ENCODE measurements around the gene PRLR. TPM values are rescaled to one million over a fixed set of nuclear protein-coding genes. Genes with fewer than 3 reads are reported as not detected.

Gene PRLR
- total RNA-seq, 2 experiments from 2014 or later, result not detected

DNA sequence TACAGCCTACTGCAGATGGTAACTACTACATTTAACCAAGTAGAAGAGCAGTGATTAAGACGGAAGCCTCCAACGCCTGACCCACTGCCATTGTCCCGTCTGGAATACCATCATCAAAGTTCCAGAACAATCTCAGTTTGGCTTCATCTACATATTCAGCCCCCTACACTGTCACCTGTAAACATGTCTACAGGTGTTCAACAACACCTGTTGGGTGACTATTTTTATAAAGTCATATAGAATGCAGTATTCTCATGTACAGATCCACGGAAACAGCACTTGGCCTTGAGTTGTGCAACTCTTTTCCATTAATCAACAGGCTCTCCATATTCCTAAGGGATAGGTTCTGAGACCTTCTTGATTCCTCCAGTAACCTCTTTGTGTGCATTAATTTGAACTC, 129.3 kb downstream of the PRLR start:
- TF ChIP-seq, protein P1, sequence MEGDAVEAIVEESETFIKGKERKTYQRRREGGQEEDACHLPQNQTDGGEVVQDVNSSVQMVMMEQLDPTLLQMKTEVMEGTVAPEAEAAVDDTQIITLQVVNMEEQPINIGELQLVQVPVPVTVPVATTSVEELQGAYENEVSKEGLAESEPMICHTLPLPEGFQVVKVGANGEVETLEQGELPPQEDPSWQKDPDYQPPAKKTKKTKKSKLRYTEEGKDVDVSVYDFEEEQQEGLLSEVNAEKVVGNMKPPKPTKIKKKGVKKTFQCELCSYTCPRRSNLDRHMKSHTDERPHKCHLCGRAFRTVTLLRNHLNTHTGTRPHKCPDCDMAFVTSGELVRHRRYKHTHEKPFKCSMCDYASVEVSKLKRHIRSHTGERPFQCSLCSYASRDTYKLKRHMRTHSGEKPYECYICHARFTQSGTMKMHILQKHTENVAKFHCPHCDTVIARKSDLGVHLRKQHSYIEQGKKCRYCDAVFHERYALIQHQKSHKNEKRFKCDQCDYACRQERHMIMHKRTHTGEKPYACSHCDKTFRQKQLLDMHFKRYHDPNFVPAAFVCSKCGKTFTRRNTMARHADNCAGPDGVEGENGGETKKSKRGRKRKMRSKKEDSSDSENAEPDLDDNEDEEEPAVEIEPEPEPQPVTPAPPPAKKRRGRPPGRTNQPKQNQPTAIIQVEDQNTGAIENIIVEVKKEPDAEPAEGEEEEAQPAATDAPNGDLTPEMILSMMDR (IDR thresholded peaks at IDR 0.05), result no peak
- DNase-seq (no peak), ATAC-seq (no peak)
- Mint-ChIP-seq H3K27me3 (peaks cover 20% of the 10 kb centered on the region), H3K36me3 (ENCODE audit: low read depth) (no peaks in the 10 kb centered on the region), H3K4me1 (ENCODE audit: low read depth) (no peaks in the 10 kb centered on the region), H3K9me3 (no peaks in the 10 kb centered on the region), H3K4me3 (no peak overlapping the region), H3K27ac (no peak overlapping the region)
- ChIA-PET POLR2A (no interaction called here), CTCF (interaction anchor here (0.8 to 1.9 kb wide), 2 partner anchors 11 to 20 kb away, joined by 3 to 4 read pairs; no protein-coding TSS in a partner anchor)
- intact Hi-C loops (cut with micrococcal nuclease), result no loop called here

DNA sequence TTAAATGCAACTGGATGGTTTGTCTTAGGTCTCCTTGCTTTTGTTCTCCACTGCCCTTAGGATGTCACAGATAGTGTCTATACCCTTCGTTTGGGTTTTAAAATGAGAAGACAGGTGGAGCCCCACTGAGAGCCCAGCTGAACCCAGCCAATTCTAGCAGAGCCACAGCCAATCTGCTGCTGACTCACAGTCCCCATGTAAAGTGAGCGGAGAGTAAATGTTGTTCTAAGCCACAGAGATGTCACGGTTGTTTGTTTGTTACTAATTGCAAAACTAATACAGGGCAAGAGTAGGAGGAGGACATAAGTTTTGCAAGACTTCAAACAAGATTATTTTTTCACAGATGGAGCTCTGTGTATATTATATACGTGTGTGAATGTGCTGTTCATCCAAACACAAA, 132.1 kb downstream of the PRLR start:
- Mint-ChIP-seq H3K4me1 (ENCODE audit: low read depth) (no peaks in the 10 kb centered on the region), H3K27ac (no peak overlapping the region), H3K27me3 (peaks cover 12% of the 10 kb centered on the region), H3K4me3 (no peak overlapping the region), H3K9me3 (no peaks in the 10 kb centered on the region), H3K36me3 (ENCODE audit: low read depth) (no peaks in the 10 kb centered on the region)
- TF ChIP-seq, protein P1 (IDR thresholded peaks at IDR 0.05), result no peak
- POLR2A ChIA-PET, result no interaction called here
- CTCF ChIA-PET, result interaction anchor here (0.6 to 0.8 kb wide), 2 partner anchors 10 to 925 kb away, joined by 3 read pairs; no protein-coding TSS in a partner anchor
- intact Hi-C loops (cut with micrococcal nuclease), result no loop called here
- no peak for DNase-seq
- ATAC-seq, result no peak

DNA sequence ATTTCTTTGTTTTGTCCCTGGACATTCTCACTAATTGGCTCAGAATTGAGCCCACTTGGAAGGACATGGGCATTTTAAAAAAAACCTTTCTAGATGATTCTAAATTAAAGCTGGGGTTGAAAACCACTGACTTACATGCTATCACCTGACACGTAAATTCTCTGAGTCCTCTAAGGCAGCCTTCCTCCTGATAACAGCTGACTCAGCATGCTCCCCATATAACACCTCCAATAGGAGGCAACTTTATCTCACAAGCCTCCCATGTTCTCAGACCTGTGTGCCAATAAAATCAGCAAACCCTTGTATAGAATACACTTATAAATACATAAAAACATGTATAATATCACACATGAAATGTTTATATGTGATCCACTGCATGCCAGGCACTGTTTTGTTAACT, 133.4 kb downstream of the PRLR start:
- Mint-ChIP-seq H3K4me3 (no peak overlapping the region), H3K27ac (no peak overlapping the region), H3K9me3 (no peaks in the 10 kb centered on the region), H3K27me3 (peaks cover 7% of the 10 kb centered on the region), H3K36me3 (ENCODE audit: low read depth) (no peaks in the 10 kb centered on the region), H3K4me1 (ENCODE audit: low read depth) (no peaks in the 10 kb centered on the region)
- DNase-seq (no peak), ATAC-seq (no peak)
- intact Hi-C loops (cut with micrococcal nuclease), result no loop called here
- ChIA-PET POLR2A (no interaction called here), CTCF (no interaction called here)
- TF ChIP-seq, protein P1 (IDR thresholded peaks at IDR 0.05), result no peak

DNA sequence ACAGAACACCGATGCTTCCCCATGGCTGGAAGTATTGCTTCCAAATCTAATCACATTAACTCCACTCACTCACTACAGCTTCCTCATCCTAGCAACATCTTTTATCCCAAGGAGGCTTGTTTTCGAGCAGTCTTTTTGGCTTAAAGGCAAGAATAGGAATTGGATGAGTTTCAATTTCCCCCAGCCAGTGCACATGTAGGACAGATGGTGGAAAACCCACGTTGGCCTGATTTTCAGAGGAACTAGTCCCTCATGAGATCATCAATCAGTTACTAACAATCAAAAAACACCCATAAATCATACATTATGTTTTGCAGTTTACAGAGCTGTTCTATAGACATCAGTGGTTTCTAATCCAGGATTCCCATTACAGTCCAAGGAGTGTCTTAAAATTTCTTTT, 134.1 kb downstream of the PRLR start:
- ATAC-seq (no peak), DNase-seq (no peak)
- Mint-ChIP-seq H3K36me3 (ENCODE audit: low read depth) (no peaks in the 10 kb centered on the region), H3K9me3 (no peaks in the 10 kb centered on the region), H3K27ac (no peak overlapping the region), H3K27me3 (peaks cover 6% of the 10 kb centered on the region), H3K4me3 (no peak overlapping the region), H3K4me1 (ENCODE audit: low read depth) (no peaks in the 10 kb centered on the region)
- TF ChIP-seq, protein P1 (IDR thresholded peaks at IDR 0.05), result no peak
- intact Hi-C loops (cut with micrococcal nuclease), result no loop called here
- ChIA-PET CTCF (no interaction called here), POLR2A (no interaction called here)

DNA sequence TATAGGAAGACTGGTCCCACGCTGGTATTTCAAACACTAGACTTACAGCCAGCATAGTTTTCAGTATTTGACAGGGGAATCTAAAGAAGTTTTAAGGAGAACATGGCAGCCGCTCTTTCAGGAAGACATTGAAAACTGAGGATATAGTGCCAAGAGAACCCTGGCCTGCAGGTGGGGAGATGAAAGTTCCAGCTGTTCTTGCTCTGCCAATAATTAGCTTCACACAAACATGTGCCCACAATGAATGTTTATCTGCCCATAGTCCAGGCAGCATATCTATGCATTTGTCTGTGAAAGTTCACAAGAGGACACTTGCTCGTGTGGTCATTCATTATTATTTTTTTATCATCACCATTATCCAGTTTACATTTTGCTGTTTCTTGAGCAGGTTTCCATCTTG, 134.9 kb downstream of the PRLR start:
- intact Hi-C loops (cut with micrococcal nuclease), result no loop called here
- no peaks in the 10 kb centered on the region for H3K36me3 Mint-ChIP-seq (ENCODE audit: low read depth)
- TF ChIP-seq, protein P1 (IDR thresholded peaks at IDR 0.05), result no peak
- H3K27me3 Mint-ChIP-seq, result peaks cover 6% of the 10 kb centered on the region
- H3K4me1 Mint-ChIP-seq (ENCODE audit: low read depth), result no peaks in the 10 kb centered on the region
- no peak overlapping the region for H3K27ac Mint-ChIP-seq
- ChIA-PET CTCF (no interaction called here), POLR2A (interaction anchor here (0.8 kb wide), 1 partner anchor 375 kb away, joined by 3 read pairs; no protein-coding TSS in a partner anchor)
- ATAC-seq (no peak), DNase-seq (no peak)
- no peaks in the 10 kb centered on the region for H3K9me3 Mint-ChIP-seq
- H3K4me3 Mint-ChIP-seq, result no peak overlapping the region
